HEK293 (cell line): Measurements from ENCODE around the gene PLEKHG2.
A peak's percentile ranks its signal among the peaks of the same experiment; 100 is the strongest.

Source experiments
- EGR2 ChIP-seq: fragments of 450-650 bp; formaldehyde crosslinking; IDR thresholded peaks from 2 replicates; pipeline ENCODE4 v1.5.1; 2016; ENCODE audit warnings: low read depth, missing biosample characterization, missing genetic modification characterization
- GLI2 ChIP-seq: fragments of 450-650 bp; formaldehyde crosslinking; IDR thresholded peaks from 2 replicates; pipeline ENCODE4; 2017; ENCODE audit warnings: missing biosample characterization, missing genetic modification characterization, low read depth, borderline replicate concordance
- GLI4 ChIP-seq: fragments of 450-650 bp; formaldehyde crosslinking; IDR thresholded peaks from 2 replicates; pipeline ENCODE4 v1.5.1; 2016; ENCODE audit warnings: missing biosample characterization, missing genetic modification characterization
- HOXC10 ChIP-seq: sonication (generic); formaldehyde crosslinking; IDR thresholded peaks from 2 replicates; pipeline ENCODE4 v1.8.1; 2023; ENCODE audit warnings: mild to moderate bottlenecking, missing genetic modification reagents
- KLF1 ChIP-seq: fragments of 450-650 bp; formaldehyde crosslinking; IDR thresholded peaks from 2 replicates; pipeline ENCODE4 v1.5.1; 2016; ENCODE audit warnings: missing biosample characterization, missing genetic modification characterization
- KLF10 ChIP-seq: fragments of 450-650 bp; IDR thresholded peaks from 2 replicates; pipeline ENCODE4 v1.5.1; 2018; ENCODE audit warnings: missing biosample characterization, mild to moderate bottlenecking, missing genetic modification characterization
- KLF16 ChIP-seq: fragments of 450-650 bp; formaldehyde crosslinking; IDR thresholded peaks from 2 replicates; pipeline ENCODE4 v1.5.1; 2017; ENCODE audit warnings: missing biosample characterization, missing genetic modification characterization
- TRIM28 ChIP-seq: IDR thresholded peaks from 2 replicates; pipeline ENCODE4 v1.6.1; 2011; ENCODE audit warnings: low read length, control low read depth, borderline replicate concordance
- WT1 ChIP-seq: fragments of 450-650 bp; formaldehyde crosslinking; IDR thresholded peaks from 2 replicates; pipeline ENCODE4 v1.5.1; 2016; ENCODE audit warnings: missing biosample characterization, missing genetic modification characterization
- ZBTB8A ChIP-seq: fragments of 450-650 bp; formaldehyde crosslinking; IDR thresholded peaks from 2 replicates; pipeline ENCODE4 v1.5.1; 2016; ENCODE audit warnings: missing biosample characterization, missing genetic modification characterization
- ZNF16 ChIP-seq: fragments of 450-650 bp; formaldehyde crosslinking; IDR thresholded peaks from 2 replicates; pipeline ENCODE4 v1.5.1; 2016; ENCODE audit warnings: low read depth, missing biosample characterization, missing genetic modification characterization
- ZNF174 ChIP-seq: fragments of 450-650 bp; formaldehyde crosslinking; IDR thresholded peaks from 2 replicates; pipeline ENCODE4 v1.5.0; 2017; ENCODE audit warnings: missing biosample characterization, mild to moderate bottlenecking, missing genetic modification characterization
- ZNF221 ChIP-seq: fragments of 450-650 bp; formaldehyde crosslinking; IDR thresholded peaks from 2 replicates; pipeline ENCODE4 v1.5.1; 2017; ENCODE audit warnings: missing biosample characterization, missing genetic modification characterization, borderline replicate concordance
- ZNF239 ChIP-seq: fragments of 450-650 bp; formaldehyde crosslinking; IDR thresholded peaks from 2 replicates; pipeline ENCODE4 v1.5.1; 2016; ENCODE audit warnings: missing biosample characterization, missing genetic modification characterization
- ZNF24 ChIP-seq: fragments of 450-650 bp; formaldehyde crosslinking; IDR thresholded peaks from 2 replicates; pipeline ENCODE4 v1.5.1; 2016; ENCODE audit warnings: missing biosample characterization, missing genetic modification characterization
- ZNF311 ChIP-seq: fragments of 450-650 bp; formaldehyde crosslinking; IDR thresholded peaks from 2 replicates; pipeline ENCODE4 v1.5.1; 2017; ENCODE audit warnings: missing biosample characterization, missing genetic modification characterization, borderline replicate concordance
- ZNF48 ChIP-seq: fragments of 450-650 bp; formaldehyde crosslinking; IDR thresholded peaks from 2 replicates; pipeline ENCODE4 v1.5.1; 2016; ENCODE audit warnings: missing biosample characterization, missing genetic modification characterization
- ZNF558 ChIP-seq: fragments of 450-650 bp; formaldehyde crosslinking; IDR thresholded peaks from 2 replicates; pipeline ENCODE4 v1.5.1; 2016; ENCODE audit warnings: missing biosample characterization, missing genetic modification characterization
- ZNF585B ChIP-seq: fragments of 450-650 bp; formaldehyde crosslinking; IDR thresholded peaks from 2 replicates; pipeline ENCODE4 v1.5.1; 2016; ENCODE audit warnings: missing biosample characterization, missing genetic modification characterization
- ZNF610 ChIP-seq: fragments of 450-650 bp; formaldehyde crosslinking; IDR thresholded peaks from 2 replicates; pipeline ENCODE4 v1.5.1; 2016; ENCODE audit warnings: missing biosample characterization, missing genetic modification characterization, borderline replicate concordance
- ZNF626 ChIP-seq: fragments of 450-650 bp; sonication (Bioruptor Pico); formaldehyde crosslinking; IDR thresholded peaks from 2 replicates; pipeline ENCODE4 v1.5.1; 2018; ENCODE audit warnings: missing biosample characterization, missing genetic modification characterization, inconsistent platforms
- ZNF658 ChIP-seq: fragments of 450-650 bp; formaldehyde crosslinking; IDR thresholded peaks from 2 replicates; pipeline ENCODE4; 2016; ENCODE audit warnings: missing biosample characterization, missing genetic modification characterization
- ZNF777 ChIP-seq: fragments of 450-650 bp; formaldehyde crosslinking; IDR thresholded peaks from 2 replicates; pipeline ENCODE4 v1.5.1; 2017; ENCODE audit warnings: missing biosample characterization, missing genetic modification characterization, borderline replicate concordance
- ZSCAN16 ChIP-seq: fragments of 450-650 bp; formaldehyde crosslinking; IDR thresholded peaks from 2 replicates; pipeline ENCODE4 v1.5.1; 2016; ENCODE audit warnings: missing biosample characterization, missing genetic modification characterization
- ZSCAN30 ChIP-seq: fragments of 450-650 bp; IDR thresholded peaks from 2 replicates; pipeline ENCODE4 v1.5.1; 2018; ENCODE audit warnings: missing biosample characterization, mild to moderate bottlenecking, missing genetic modification characterization, moderate library complexity
- TF ChIP-seq, protein P1 (sequence below): fragments of 450-650 bp; formaldehyde crosslinking; IDR thresholded peaks from 2 replicates; pipeline ENCODE4 v1.5.1; 2016; ENCODE audit warnings: missing biosample characterization, missing genetic modification characterization
- TF ChIP-seq, protein P2 (sequence below): fragments of 450-650 bp; formaldehyde crosslinking; IDR thresholded peaks from 2 replicates; pipeline ENCODE4 v1.5.1; 2016; ENCODE audit warnings: missing biosample characterization, missing genetic modification characterization
- TF ChIP-seq, protein P3 (sequence below): fragments of 450-650 bp; formaldehyde crosslinking; IDR thresholded peaks from 2 replicates; pipeline ENCODE4 v1.5.1; 2016; ENCODE audit warnings: missing biosample characterization, missing genetic modification characterization
- TF ChIP-seq, protein P4 (sequence below): fragments of 450-650 bp; formaldehyde crosslinking; IDR thresholded peaks from 2 replicates; pipeline ENCODE4 v1.5.1; 2017; ENCODE audit warnings: missing biosample characterization, missing genetic modification characterization

The PLEKHG2 gene

DNA sequence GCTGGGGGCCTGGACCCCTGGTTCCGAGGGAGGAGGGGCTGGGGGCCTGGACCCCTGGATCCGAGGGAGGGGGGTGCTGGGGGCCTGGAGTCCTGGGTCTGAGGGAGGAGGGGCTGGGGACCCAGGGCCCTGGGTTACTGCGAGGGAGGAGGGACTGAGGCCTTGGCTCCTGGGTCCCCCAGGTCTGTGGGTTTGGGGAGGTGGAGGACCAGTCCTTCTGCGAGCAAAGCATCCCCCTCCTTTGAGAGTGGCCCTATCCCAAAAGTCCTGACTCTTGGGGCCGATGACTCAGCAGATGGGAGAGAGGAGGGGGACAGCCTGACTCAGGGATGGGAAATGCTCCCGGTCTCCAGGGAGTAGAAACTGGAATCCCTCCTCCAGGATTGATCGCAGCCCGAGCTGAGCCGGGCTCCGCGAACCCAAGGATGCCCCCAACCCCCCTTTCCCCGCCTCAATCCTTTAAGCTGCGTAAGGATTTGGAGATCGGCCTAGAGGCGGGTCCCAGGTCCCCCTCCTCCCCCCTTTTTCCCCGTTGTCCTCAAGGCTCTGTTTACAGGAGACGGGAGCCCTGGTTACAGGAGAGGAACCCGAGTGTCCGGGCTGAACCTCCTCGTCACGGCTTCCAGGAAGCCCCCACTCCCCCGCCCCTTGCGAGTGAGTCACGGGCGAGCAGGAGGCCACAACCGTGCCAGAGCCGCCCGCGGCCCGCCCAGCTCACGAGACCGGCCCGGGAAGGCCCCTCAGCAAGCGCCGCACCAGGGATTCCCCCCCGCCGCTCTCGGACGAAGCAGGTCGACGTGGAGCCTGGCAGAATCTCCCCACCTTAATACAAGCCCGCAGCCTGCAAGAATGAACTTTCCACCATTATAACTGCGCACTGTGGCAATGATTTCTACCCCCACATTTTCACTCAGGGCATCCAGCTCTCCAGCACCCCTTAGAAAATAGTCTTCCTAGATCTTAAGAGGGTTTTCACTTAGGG lies 8.8 kb upstream of the PLEKHG2 start (continued):
- TF ChIP-seq, protein P1, sequence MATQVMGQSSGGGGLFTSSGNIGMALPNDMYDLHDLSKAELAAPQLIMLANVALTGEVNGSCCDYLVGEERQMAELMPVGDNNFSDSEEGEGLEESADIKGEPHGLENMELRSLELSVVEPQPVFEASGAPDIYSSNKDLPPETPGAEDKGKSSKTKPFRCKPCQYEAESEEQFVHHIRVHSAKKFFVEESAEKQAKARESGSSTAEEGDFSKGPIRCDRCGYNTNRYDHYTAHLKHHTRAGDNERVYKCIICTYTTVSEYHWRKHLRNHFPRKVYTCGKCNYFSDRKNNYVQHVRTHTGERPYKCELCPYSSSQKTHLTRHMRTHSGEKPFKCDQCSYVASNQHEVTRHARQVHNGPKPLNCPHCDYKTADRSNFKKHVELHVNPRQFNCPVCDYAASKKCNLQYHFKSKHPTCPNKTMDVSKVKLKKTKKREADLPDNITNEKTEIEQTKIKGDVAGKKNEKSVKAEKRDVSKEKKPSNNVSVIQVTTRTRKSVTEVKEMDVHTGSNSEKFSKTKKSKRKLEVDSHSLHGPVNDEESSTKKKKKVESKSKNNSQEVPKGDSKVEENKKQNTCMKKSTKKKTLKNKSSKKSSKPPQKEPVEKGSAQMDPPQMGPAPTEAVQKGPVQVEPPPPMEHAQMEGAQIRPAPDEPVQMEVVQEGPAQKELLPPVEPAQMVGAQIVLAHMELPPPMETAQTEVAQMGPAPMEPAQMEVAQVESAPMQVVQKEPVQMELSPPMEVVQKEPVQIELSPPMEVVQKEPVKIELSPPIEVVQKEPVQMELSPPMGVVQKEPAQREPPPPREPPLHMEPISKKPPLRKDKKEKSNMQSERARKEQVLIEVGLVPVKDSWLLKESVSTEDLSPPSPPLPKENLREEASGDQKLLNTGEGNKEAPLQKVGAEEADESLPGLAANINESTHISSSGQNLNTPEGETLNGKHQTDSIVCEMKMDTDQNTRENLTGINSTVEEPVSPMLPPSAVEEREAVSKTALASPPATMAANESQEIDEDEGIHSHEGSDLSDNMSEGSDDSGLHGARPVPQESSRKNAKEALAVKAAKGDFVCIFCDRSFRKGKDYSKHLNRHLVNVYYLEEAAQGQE (tag by site-specific recombination): no peak
- TF ChIP-seq KLF10 (tag by site-specific recombination) (peak; percentile 71; the same call in 1 of the 2 replicates), ZNF626 (no peak), ZNF16 (tag by site-specific recombination) (no peak), KLF1 (tag by site-specific recombination) (peak; percentile 69), ZNF777 (tag by site-specific recombination) (no peak; the same call in 1 of the 2 replicates), ZNF610 (0 out of 2 replicates have a peak, but pooled peaks have one; percentile 37), EGR2 (tag by site-specific recombination) (peak; percentile 40; the same call in 1 of the 2 replicates), ZNF558 (tag by site-specific recombination) (peak; percentile 77; the same call in 1 of the 2 replicates), TRIM28 (no peak), ZNF174 (tag by site-specific recombination) (no peak), ZBTB8A (tag by site-specific recombination) (peak; percentile 67), ZNF221 (tag by site-specific recombination) (peak; percentile 67), ZNF48 (no peak), ZSCAN30 (tag by site-specific recombination) (peak; percentile 46), ZNF239 (tag by site-specific recombination) (no peak), GLI4 (tag by site-specific recombination) (no peak), ZSCAN16 (tag by site-specific recombination) (peak; percentile 89), ZNF24 (tag by site-specific recombination) (peak; percentile 91), ZNF311 (tag by site-specific recombination) (no peak), WT1 (tag by site-specific recombination) (peak; percentile 78), GLI2 (tag by site-specific recombination) (no peak), HOXC10 (no peak), KLF16 (no peak; the same call in none of the 2 replicates), ZNF585B (tag by site-specific recombination) (no peak), ZNF658 (tag by site-specific recombination) (no peak)
- TF ChIP-seq, protein P2, sequence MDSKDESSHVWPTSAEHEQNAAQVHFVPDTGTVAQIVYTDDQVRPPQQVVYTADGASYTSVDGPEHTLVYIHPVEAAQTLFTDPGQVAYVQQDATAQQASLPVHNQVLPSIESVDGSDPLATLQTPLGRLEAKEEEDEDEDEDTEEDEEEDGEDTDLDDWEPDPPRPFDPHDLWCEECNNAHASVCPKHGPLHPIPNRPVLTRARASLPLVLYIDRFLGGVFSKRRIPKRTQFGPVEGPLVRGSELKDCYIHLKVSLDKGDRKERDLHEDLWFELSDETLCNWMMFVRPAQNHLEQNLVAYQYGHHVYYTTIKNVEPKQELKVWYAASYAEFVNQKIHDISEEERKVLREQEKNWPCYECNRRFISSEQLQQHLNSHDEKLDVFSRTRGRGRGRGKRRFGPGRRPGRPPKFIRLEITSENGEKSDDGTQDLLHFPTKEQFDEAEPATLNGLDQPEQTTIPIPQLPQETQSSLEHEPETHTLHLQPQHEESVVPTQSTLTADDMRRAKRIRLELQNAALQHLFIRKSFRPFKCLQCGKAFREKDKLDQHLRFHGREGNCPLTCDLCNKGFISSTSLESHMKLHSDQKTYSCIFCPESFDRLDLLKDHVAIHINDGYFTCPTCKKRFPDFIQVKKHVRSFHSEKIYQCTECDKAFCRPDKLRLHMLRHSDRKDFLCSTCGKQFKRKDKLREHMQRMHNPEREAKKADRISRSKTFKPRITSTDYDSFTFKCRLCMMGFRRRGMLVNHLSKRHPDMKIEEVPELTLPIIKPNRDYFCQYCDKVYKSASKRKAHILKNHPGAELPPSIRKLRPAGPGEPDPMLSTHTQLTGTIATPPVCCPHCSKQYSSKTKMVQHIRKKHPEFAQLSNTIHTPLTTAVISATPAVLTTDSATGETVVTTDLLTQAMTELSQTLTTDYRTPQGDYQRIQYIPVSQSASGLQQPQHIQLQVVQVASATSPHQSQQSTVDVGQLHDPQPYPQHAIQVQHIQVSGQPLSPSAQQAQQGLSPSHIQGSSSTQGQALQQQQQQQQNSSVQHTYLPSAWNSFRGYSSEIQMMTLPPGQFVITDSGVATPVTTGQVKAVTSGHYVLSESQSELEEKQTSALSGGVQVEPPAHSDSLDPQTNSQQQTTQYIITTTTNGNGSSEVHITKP (tag by site-specific recombination): peak; percentile 100
- TF ChIP-seq, protein P3, sequence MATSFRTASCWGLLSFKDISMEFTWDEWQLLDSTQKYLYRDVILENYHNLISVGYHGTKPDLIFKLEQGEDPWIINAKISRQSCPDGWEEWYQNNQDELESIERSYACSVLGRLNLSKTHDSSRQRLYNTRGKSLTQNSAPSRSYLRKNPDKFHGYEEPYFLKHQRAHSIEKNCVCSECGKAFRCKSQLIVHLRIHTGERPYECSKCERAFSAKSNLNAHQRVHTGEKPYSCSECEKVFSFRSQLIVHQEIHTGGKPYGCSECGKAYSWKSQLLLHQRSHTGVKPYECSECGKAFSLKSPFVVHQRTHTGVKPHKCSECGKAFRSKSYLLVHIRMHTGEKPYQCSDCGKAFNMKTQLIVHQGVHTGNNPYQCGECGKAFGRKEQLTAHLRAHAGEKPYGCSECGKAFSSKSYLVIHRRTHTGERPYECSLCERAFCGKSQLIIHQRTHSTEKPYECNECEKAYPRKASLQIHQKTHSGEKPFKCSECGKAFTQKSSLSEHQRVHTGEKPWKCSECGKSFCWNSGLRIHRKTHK (tag by site-specific recombination): no peak
- TF ChIP-seq, protein P4, sequence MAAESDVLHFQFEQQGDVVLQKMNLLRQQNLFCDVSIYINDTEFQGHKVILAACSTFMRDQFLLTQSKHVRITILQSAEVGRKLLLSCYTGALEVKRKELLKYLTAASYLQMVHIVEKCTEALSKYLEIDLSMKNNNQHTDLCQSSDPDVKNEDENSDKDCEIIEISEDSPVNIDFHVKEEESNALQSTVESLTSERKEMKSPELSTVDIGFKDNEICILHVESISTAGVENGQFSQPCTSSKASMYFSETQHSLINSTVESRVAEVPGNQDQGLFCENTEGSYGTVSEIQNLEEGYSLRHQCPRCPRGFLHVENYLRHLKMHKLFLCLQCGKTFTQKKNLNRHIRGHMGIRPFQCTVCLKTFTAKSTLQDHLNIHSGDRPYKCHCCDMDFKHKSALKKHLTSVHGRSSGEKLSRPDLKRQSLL (tag by site-specific recombination): peak; percentile 47
